Measurements from ENCODE around the gene SEMA5A.

Gene SEMA5A

DNA sequence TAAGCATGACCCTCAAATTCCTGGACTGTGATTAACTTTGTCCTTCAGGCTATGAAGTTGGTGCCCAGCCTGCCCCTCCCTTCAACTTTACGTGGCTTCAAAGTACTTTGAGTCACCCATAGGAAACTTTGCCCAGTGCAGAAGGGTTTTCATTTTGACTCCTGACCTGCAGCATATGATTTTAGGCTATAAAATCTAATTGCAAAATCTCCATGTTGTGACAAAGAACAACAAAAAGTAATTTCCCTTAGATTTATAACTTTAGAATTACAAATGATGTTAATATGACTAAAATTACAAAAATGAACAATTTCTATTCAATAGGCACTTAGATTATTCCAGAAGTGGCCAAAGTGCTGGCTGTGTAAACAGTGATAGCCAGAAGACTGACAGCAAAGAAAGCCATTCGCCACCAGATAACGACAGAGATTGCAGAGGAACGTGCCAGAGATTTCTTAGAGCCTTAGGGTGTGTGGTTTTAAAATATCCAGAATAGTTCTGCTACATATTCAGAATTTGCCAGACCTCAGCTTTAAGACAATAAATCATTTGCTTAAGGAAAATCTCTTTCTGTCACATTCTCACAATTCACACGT, 197.4 kb downstream of the SEMA5A start:
- no peak overlapping the region for H3K27ac ChIP-seq
- H3K27me3 ChIP-seq (ENCODE audit: control insufficient read depth, insufficient read depth, low read length) = no peaks in the 10 kb centered on the region
- H3K9ac ChIP-seq = no peak overlapping the region
- H3K4me2 ChIP-seq (ENCODE audit: low read length) = no peak overlapping the region
- no peaks in the 10 kb centered on the region for H3K79me2 ChIP-seq
- no peaks in the 10 kb centered on the region for H3K36me3 ChIP-seq (ENCODE audit: control insufficient read depth, insufficient read depth, low read length)
- TF ChIP-seq, protein P1, sequence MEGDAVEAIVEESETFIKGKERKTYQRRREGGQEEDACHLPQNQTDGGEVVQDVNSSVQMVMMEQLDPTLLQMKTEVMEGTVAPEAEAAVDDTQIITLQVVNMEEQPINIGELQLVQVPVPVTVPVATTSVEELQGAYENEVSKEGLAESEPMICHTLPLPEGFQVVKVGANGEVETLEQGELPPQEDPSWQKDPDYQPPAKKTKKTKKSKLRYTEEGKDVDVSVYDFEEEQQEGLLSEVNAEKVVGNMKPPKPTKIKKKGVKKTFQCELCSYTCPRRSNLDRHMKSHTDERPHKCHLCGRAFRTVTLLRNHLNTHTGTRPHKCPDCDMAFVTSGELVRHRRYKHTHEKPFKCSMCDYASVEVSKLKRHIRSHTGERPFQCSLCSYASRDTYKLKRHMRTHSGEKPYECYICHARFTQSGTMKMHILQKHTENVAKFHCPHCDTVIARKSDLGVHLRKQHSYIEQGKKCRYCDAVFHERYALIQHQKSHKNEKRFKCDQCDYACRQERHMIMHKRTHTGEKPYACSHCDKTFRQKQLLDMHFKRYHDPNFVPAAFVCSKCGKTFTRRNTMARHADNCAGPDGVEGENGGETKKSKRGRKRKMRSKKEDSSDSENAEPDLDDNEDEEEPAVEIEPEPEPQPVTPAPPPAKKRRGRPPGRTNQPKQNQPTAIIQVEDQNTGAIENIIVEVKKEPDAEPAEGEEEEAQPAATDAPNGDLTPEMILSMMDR (IDR thresholded peaks at IDR 0.05) = no peak
- H3K9me3 ChIP-seq (ENCODE audit: control insufficient read depth, low read length) = no peaks in the 10 kb centered on the region
- no peak overlapping the region for H3K4me3 ChIP-seq (ENCODE audit: low read depth, low read length)
- H2AFZ ChIP-seq = no peak overlapping the region
- no peaks in the 10 kb centered on the region for H3K4me1 ChIP-seq

DNA sequence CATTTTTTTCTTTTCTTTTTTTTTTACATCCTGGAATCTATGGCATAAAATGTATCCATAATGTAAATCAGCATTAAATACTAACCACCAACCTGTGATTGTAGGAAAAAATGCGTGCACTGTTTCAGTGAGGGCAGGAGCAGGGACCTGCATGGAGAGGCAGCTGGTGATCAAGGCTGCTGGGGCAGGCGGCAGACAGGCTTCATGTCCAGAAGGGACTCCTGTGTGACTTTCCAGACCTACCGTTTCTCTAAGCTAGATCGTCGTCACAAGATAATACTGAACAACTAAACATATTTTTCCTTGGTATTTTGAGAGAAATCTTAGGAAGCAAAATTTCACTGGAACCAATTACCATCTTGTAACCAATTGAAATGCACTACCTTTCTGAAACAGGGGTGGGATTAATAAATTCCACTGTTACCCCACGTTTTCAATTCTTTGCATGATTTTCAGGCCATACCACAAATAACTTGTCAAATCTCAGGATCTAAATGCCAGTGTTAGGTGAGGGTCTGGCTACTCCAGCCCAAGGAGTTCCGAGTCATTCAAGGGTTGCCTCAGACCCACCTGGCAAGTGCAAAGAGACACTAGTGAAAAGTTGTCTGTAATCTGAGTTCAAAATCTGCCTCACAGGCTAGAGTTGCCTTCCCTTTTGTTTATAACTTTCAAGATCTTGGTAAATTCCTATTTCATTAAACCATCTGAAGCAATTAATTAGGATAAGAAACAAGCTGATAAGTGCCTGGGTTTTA, 198.2 kb downstream of the SEMA5A start:
- Histone ChIP-seq H3K27me3 (ENCODE audit: control insufficient read depth, insufficient read depth, low read length) (no peaks in the 10 kb centered on the region), H3K4me1 (no peaks in the 10 kb centered on the region), H2AFZ (no peak overlapping the region), H3K79me2 (no peaks in the 10 kb centered on the region), H3K36me3 (ENCODE audit: control insufficient read depth, insufficient read depth, low read length) (no peaks in the 10 kb centered on the region), H3K4me3 (ENCODE audit: low read depth, low read length) (no peak overlapping the region), H3K9me3 (ENCODE audit: control insufficient read depth, low read length) (no peaks in the 10 kb centered on the region), H3K4me2 (ENCODE audit: low read length) (no peak overlapping the region), H3K9ac (no peak overlapping the region), H3K27ac (no peak overlapping the region)
- TF ChIP-seq, protein P1 (IDR thresholded peaks at IDR 0.05) = no peak

DNA sequence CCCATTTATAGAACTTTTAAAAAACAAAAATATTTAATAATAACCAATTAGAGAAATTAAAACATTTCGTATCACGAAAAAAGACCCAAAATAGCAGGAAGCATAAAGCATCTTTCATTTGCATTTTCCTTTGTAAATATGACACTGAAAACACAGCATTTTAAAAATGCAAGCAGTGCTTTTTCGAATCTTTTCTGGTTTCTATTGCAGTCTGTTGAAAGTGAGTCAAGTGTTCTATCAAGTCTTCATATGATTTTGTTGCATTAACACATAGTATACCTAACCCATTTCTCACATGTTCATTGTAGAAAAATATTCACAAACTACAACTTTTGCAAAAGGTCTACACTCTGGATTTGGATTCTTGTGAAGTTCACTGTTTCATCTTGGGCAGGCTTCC, 198.8 kb downstream of the SEMA5A start:
- Histone ChIP-seq H3K9ac (no peak overlapping the region), H3K4me2 (ENCODE audit: low read length) (no peak overlapping the region), H3K4me3 (ENCODE audit: low read depth, low read length) (no peak overlapping the region), H3K36me3 (ENCODE audit: control insufficient read depth, insufficient read depth, low read length) (no peaks in the 10 kb centered on the region), H2AFZ (no peak overlapping the region), H3K27me3 (ENCODE audit: control insufficient read depth, insufficient read depth, low read length) (no peaks in the 10 kb centered on the region), H3K4me1 (no peaks in the 10 kb centered on the region), H3K9me3 (ENCODE audit: control insufficient read depth, low read length) (no peaks in the 10 kb centered on the region), H3K79me2 (no peaks in the 10 kb centered on the region), H3K27ac (no peak overlapping the region)
- TF ChIP-seq, protein P1 (IDR thresholded peaks at IDR 0.05) = no peak

DNA sequence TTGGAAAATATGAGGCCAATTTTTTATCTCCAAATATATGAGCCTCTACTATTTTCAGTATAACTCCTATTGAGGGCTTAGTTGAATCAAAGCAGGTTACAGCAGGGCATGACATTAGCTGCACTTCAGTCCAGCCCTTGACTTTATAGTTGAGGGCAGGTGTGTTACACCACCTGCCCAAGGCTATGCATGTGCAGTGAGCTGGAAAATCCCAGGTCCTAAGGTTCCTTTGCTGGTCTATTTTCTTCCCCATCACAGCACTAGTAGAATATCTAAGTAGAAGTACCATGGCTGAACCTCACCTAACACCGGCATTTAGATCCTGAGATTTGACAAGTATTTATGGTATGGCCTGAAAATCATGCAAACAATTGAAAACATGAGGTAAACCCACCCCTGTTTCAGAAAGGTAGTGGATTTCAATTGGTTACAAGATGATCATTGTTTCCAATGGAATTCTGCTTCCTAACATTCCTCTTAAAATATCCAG, 201.1 kb downstream of the SEMA5A start:
- Histone ChIP-seq H3K36me3 (ENCODE audit: control insufficient read depth, insufficient read depth, low read length) (no peaks in the 10 kb centered on the region), H3K4me1 (no peaks in the 10 kb centered on the region), H3K27ac (no peak overlapping the region), H3K9ac (no peak overlapping the region), H3K27me3 (ENCODE audit: control insufficient read depth, insufficient read depth, low read length) (no peaks in the 10 kb centered on the region), H3K79me2 (no peaks in the 10 kb centered on the region), H3K9me3 (ENCODE audit: control insufficient read depth, low read length) (no peaks in the 10 kb centered on the region), H3K4me2 (ENCODE audit: low read length) (no peak overlapping the region), H2AFZ (no peak overlapping the region), H3K4me3 (ENCODE audit: low read depth, low read length) (no peak overlapping the region)
- TF ChIP-seq, protein P1 (IDR thresholded peaks at IDR 0.05) = no peak
